AG04450 (cell line): Measurements from ENCODE around the gene SLC13A3. TPM values are rescaled to one million over a fixed set of nuclear protein-coding genes. Genes with fewer than 3 reads are reported as not detected.

ENCODE experiments used
- CTCF ChIA-PET: fragments of 300-600, 350-600 bp; formaldehyde crosslinking; extraction: SDS; loops from one replicate; lab custom pipeline; 2022; ENCODE audit warnings: antibody characterized with exemption, inconsistent platforms; lab: Charles Lee
- POLR2A ChIA-PET: fragments of 350-600 bp; formaldehyde crosslinking; extraction: SDS; loops from one replicate; lab custom pipeline; 2021; ENCODE audit warnings: antibody characterized with exemption, inconsistent platforms; lab: Yijun Ruan, JAX
- DNase-seq: peaks from one replicate; pipeline ENCODE4 v3.0.0-alpha.2; 2011; ENCODE audit warnings: low read depth, low spot score
- H3K27ac ChIP-seq: one replicate; pipeline ENCODE4 v1.5.1; 2012; ENCODE audit warnings: low read depth, low read length, control low read depth
- H3K27me3 ChIP-seq: one replicate; pipeline ENCODE4 v1.6.0; 2012; ENCODE audit warnings: low read length; ENCODE audit not compliant: control insufficient read depth, insufficient read depth
- H3K4me3 ChIP-seq: 2 replicates; pipeline ENCODE4 v1.5.1; 2011; ENCODE audit warnings: mild to moderate bottlenecking, low read depth, low read length, control low read depth
- H3K9me3 ChIP-seq: 2 replicates; pipeline ENCODE4 v1.5.1; 2012; ENCODE audit warnings: low read length; ENCODE audit not compliant: control insufficient read depth, insufficient read depth
- CTCF ChIP-seq: IDR thresholded peaks from 2 replicates; pipeline ENCODE4 v1.5.1; 2011; ENCODE audit warnings: low read depth, low read length, control low read depth, inconsistent platforms
- polyA plus RNA-seq: library from polyadenylated mRNA; depleted of rRNA; stranded (reverse); fragments of >200 nt; gene quantifications from 2 replicates; pipeline ENCODE4 v1.2.3, GENCODE V29; 2011

Gene SLC13A3
- polyA plus RNA-seq, 1 experiment = 2.4 TPM

- no peak for DNase-seq
- POLR2A ChIA-PET = no interaction called here
- Histone ChIP-seq H3K27ac (no peak overlapping the region), H3K4me3 (no peak overlapping the region), H3K27me3 (no peaks in the 10 kb centered on the region), H3K9me3 (no peaks in the 10 kb centered on the region)
- TF ChIP-seq CTCF = no peak
- CTCF ChIA-PET = interaction anchor here (0.7 to 2.1 kb wide), 6 partner anchors 10 to 53 kb away, joined by 3 to 20 read pairs (median 4); no protein-coding TSS in a partner anchor
These were observed 87.9 kb downstream of the SLC13A3 start for GRCh38 chr20:46563170-46563859.

- ChIA-PET CTCF (interaction anchor here (0.7 to 2.1 kb wide), 10 partner anchors 11 to 52 kb away, joined by 3 to 20 read pairs (median 4); no protein-coding TSS in a partner anchor), POLR2A (no interaction called here)
- no peak for DNase-seq
These were observed 88.7 kb downstream of the SLC13A3 start for GRCh38 chr20:46562373-46563169.

DNA sequence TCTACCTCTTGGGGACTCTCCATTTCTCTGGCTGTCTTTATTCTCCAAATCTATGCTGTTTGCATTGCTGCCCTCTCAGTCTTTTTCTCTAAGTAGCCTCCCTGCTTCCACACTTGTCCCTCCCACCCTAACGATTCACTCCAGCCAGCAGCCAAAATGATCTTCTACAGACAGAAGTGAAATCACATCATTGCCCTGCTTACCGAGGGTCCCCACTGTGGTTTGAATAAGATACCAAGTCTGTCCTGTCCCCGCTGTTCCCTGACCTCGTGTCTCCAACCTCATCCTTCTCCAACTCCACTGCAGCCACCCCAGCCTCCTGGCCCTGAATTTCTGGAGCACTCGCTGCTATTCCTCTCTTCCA, 89.3 kb downstream of the SLC13A3 start:
- H3K27me3 ChIP-seq = no peaks in the 10 kb centered on the region
- H3K27ac ChIP-seq = no peak overlapping the region
- POLR2A ChIA-PET = no interaction called here
- no peak overlapping the region for H3K4me3 ChIP-seq
- CTCF ChIA-PET = interaction anchor here (0.6 to 2.1 kb wide), 7 partner anchors 10 to 1163 kb away, joined by 3 to 20 read pairs (median 3); no protein-coding TSS in a partner anchor
- no peak for TF ChIP-seq CTCF
- no peak for DNase-seq
- no peaks in the 10 kb centered on the region for H3K9me3 ChIP-seq

More at GRCh38 chr20:46562373-46563169, 88.7 kb downstream of the SLC13A3 start:
- no peak overlapping the region for H3K27ac ChIP-seq
- H3K27me3 ChIP-seq = no peaks in the 10 kb centered on the region
- peak overlapping the region; percentile 41 for H3K4me3 ChIP-seq
- TF ChIP-seq CTCF = peak; percentile 83
- H3K9me3 ChIP-seq = no peaks in the 10 kb centered on the region

DNA sequence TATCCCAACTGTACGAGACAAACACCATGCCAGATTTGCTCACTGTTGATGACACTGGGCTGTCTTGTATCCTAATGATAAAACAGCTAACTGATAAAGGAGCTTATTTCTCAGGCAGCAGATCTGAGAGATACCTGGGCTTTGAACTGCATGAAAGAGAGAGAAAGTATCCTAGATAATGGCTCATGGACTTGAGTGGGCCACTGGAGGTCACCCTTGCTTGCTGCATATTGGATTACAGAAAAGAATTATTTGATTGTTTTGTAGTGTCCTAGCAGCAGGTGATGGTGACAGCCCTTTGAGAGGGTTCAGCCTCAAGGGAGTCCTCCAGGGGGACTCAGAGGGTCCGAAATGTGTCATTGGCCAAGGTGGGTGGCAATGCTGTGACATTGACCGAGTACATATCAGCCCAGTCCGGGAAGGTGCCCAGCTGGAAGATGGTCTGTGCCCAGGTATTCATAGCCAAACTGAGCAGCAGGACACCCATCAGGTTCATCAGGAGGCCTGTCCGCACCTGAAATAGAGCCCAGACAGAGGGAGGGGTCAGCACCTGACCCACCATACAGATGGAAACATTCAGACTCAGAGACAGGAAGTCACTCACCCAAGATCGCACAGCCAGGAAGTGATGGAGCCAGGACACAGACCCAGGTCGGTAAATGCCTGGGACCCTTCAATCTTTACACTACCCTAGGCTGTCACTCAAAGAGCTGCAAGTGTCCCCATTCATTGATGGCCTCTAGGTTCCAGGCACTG, 91.4 kb downstream of the SLC13A3 start:
- DNase-seq = no peak
- no peak for TF ChIP-seq CTCF
- no peaks in the 10 kb centered on the region for H3K9me3 ChIP-seq
- POLR2A ChIA-PET = no interaction called here
- H3K4me3 ChIP-seq = no peak overlapping the region
- H3K27ac ChIP-seq = no peak overlapping the region
- H3K27me3 ChIP-seq = peaks cover 4% of the 10 kb centered on the region
- CTCF ChIA-PET = interaction anchor here (1.0 kb wide), 2 partner anchors 120 to 148 kb away, joined by 3 read pairs; no protein-coding TSS in a partner anchor
